A673 (cell line): ENCODE results near the gene MCM8. TPM values are rescaled to one million over a fixed set of nuclear protein-coding genes. Genes with fewer than 3 reads are reported as not detected.

Source experiments
- BruUV-seq: library from RNA; stranded (reverse); fragments of 400-500 nt; replicated peaks from 2 replicates; lab custom pipeline; 2021; lab: Mats Ljungman, UMichigan
- CTCF ChIA-PET: fragments of 300-600 bp; sonication (Branson Sonifier 250); formaldehyde crosslinking; loops from one replicate; lab custom pipeline; 2022; ENCODE audit warnings: antibody characterized with exemption; lab: Charles Lee
- POLR2A ChIA-PET: fragments of 300-600 bp; sonication (Branson Sonifier 250); formaldehyde crosslinking; loops from one replicate; lab custom pipeline; 2022; ENCODE audit warnings: antibody characterized with exemption; ENCODE audit not compliant: low non-redundant PET; lab: Charles Lee
- DNase-seq: peaks from one replicate; pipeline ENCODE4 v3.0.0-alpha.2; 2015; ENCODE audit warnings: low spot score
- H3K27ac ChIP-seq: fragments of 200-600 bp; sonication (generic); 2 replicates; pipeline ENCODE4 v1.5.1; 2016; ENCODE audit warnings: mixed run types, low read depth, mild to moderate bottlenecking, mixed read lengths, antibody characterized with exemption, low read length; ENCODE audit not compliant: poor library complexity, severe bottlenecking
- H3K27me3 ChIP-seq: fragments of 200-600 bp; sonication (generic); replicated peaks from 2 replicates; pipeline ENCODE4 v1.6.1; 2017; ENCODE audit warnings: mixed run types, low read depth, mild to moderate bottlenecking, mixed read lengths, antibody characterized with exemption, low read length; ENCODE audit not compliant: insufficient read depth, poor library complexity
- H3K36me3 ChIP-seq: fragments of 200-600 bp; sonication (generic); 2 replicates; pipeline ENCODE4 v1.6.1; 2016; ENCODE audit warnings: mixed run types, mild to moderate bottlenecking, mixed read lengths, antibody characterized with exemption, low read length; ENCODE audit not compliant: insufficient read depth, poor library complexity, severe bottlenecking
- H3K4me1 ChIP-seq: fragments of 200-600 bp; sonication (generic); 2 replicates; pipeline ENCODE4 v1.6.1; 2017; ENCODE audit warnings: mixed run types, mild to moderate bottlenecking, mixed read lengths, antibody characterized with exemption, low read length; ENCODE audit not compliant: insufficient read depth, poor library complexity, severe bottlenecking
- H3K4me3 ChIP-seq: fragments of 200-600 bp; sonication (generic); 2 replicates; pipeline ENCODE4 v1.5.1; 2016; ENCODE audit warnings: low read depth, mixed run types, mild to moderate bottlenecking, mixed read lengths, low read length; ENCODE audit not compliant: poor library complexity, severe bottlenecking
- H3K9me3 ChIP-seq: fragments of 200-600 bp; sonication (generic); 2 replicates; pipeline ENCODE4 v1.6.1; 2016; ENCODE audit warnings: mixed run types, low read depth, mild to moderate bottlenecking, mixed read lengths, antibody characterized with exemption, low read length; ENCODE audit not compliant: poor library complexity, severe bottlenecking
- EZH2 ChIP-seq: fragments of 200-600 bp; sonication (generic); IDR thresholded peaks from 2 replicates; pipeline ENCODE4 v1.6.1; 2017; ENCODE audit warnings: borderline replicate concordance, low read depth, mild to moderate bottlenecking, mixed read lengths, antibody characterized with exemption, low read length; ENCODE audit not compliant: poor library complexity, severe bottlenecking
- intact Hi-C: fragments of 100-400 bp; cut with micrococcal nuclease; formaldehyde crosslinking; loops from one replicate; pipeline ENCODE4 v1.10.0; 2022; ENCODE audit not compliant: unreplicated experiment
- total RNA-seq: library from RNA; stranded (reverse); gene quantifications from 2 replicates; pipeline ENCODE4 v1.2.3, GENCODE V29; 2021
- TF ChIP-seq, protein P1 (sequence below): fragments of 300-800, 200-600 bp; sonication (generic); conservative IDR thresholded peaks from 2 replicates; pipeline ENCODE4 v1.5.1; 2017; ENCODE audit warnings: low read depth, mild to moderate bottlenecking, antibody characterized with exemption, low read length, moderate library complexity, mixed read lengths

Gene MCM8
- total RNA-seq, 1 experiment from 2014 or later, result 56.4 TPM

DNA sequence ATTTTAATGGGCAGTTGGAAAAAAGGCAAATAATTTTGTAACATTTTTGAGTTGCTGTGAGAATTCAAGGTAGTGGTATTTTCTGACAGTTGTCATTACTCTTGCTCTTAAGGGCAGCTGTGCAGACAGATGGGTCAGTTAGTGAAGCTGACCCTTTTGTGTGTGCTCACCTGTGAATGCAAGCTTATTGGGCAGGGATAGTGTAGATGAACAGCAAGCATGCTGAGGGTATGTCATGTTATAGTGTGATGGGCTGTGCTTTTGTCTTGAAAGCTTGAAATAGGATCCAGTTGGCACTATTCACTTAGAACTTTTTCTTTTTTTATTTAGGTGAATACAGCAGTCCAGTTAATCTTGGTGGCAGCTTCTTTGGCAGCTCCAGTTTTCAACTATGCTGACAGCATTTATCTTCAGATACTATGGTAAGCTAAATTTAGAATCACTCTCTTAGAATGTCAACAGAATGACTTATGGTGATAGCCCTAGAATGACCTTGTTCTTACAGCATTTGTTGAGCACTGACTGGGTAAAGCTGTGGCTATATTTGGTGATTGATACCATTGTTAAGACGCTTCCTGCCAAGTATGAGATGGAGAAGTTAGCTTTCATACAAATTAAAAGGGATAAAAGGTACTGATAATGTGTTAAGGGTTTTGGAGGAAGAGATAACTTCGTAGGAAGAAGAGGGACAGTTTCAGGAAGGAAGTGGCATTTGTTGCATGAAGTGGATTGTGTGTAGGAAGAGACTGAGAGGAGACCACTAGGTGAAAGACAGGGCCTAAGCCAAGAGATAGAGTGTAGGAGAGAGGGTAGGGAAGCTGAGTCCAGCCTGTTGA, 83.9 kb downstream of the MCM8 start:
- Histone ChIP-seq H3K4me3 (no peak overlapping the region), H3K27ac (no peak overlapping the region), H3K36me3 (peaks cover 36% of the 10 kb centered on the region), H3K27me3 (no peaks in the 10 kb centered on the region), H3K4me1 (no peaks in the 10 kb centered on the region), H3K9me3 (no peaks in the 10 kb centered on the region)
- BruUV-seq, result no TSS peak
- no peak for DNase-seq
- CTCF ChIA-PET, result no interaction called here
- TF ChIP-seq, protein P1, sequence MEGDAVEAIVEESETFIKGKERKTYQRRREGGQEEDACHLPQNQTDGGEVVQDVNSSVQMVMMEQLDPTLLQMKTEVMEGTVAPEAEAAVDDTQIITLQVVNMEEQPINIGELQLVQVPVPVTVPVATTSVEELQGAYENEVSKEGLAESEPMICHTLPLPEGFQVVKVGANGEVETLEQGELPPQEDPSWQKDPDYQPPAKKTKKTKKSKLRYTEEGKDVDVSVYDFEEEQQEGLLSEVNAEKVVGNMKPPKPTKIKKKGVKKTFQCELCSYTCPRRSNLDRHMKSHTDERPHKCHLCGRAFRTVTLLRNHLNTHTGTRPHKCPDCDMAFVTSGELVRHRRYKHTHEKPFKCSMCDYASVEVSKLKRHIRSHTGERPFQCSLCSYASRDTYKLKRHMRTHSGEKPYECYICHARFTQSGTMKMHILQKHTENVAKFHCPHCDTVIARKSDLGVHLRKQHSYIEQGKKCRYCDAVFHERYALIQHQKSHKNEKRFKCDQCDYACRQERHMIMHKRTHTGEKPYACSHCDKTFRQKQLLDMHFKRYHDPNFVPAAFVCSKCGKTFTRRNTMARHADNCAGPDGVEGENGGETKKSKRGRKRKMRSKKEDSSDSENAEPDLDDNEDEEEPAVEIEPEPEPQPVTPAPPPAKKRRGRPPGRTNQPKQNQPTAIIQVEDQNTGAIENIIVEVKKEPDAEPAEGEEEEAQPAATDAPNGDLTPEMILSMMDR, result no peak
- no peak for TF ChIP-seq EZH2
- POLR2A ChIA-PET, result no interaction called here
- intact Hi-C loops, result no loop called here

DNA sequence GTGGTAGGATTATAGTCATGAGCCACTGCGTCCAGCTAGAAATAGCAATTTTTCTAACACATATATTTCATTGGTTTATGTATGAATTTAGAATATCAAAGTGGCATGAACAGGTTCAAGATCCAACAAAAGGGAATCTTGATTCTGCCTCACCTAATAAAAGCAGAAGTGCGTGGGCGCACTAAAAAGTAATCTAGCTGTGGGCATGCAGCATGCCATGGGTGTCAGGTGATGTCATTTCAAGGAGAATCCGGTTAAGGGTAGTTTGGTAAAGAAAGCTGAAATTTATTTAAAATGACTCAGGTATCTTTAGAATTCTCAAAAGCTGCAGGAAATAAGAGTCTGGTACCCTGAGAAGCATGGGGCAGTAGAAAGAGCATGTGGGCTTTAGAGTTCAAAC, 85.8 kb downstream of the MCM8 start:
- no peaks in the 10 kb centered on the region for H3K27me3 ChIP-seq
- H3K4me1 ChIP-seq, result no peaks in the 10 kb centered on the region
- POLR2A ChIA-PET, result no interaction called here
- no peak overlapping the region for H3K4me3 ChIP-seq
- no peak for DNase-seq
- no peaks in the 10 kb centered on the region for H3K9me3 ChIP-seq
- peaks cover 42% of the 10 kb centered on the region for H3K36me3 ChIP-seq
- BruUV-seq, result no TSS peak
- intact Hi-C loops, result no loop called here
- TF ChIP-seq, protein P1, result no peak
- TF ChIP-seq EZH2, result no peak
- CTCF ChIA-PET, result no interaction called here
- no peak overlapping the region for H3K27ac ChIP-seq

DNA sequence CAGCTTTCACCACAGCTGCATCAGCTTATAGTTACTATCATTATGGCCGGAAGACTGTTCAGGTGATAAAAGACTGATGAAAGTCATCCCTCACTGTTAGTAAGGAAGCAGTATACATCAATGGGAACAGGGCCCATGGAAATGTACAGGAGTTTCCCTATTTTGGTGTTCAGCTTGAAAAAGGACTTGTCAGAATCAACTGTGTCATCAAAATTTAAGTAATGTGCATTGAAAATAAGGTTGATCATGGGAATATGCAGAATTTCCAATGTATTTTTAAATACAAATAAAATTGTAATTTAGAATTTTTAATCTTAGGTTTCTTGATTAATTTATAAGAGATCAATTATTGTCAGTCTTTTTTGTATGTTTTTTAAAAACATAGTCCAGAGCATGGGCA, 86.6 kb downstream of the MCM8 start:
- CTCF ChIA-PET, result no interaction called here
- DNase-seq, result no peak
- H3K4me3 ChIP-seq, result no peak overlapping the region
- H3K27ac ChIP-seq, result no peak overlapping the region
- no peaks in the 10 kb centered on the region for H3K9me3 ChIP-seq
- no peak for TF ChIP-seq EZH2
- TF ChIP-seq, protein P1, result no peak
- H3K36me3 ChIP-seq, result peaks cover 42% of the 10 kb centered on the region
- no peaks in the 10 kb centered on the region for H3K27me3 ChIP-seq
- intact Hi-C loops, result no loop called here
- POLR2A ChIA-PET, result no interaction called here
- BruUV-seq, result no TSS peak
- H3K4me1 ChIP-seq, result no peaks in the 10 kb centered on the region
